ENCODE data around the gene RPS3. TPM values are rescaled to one million over a fixed set of nuclear protein-coding genes. Genes with fewer than 3 reads are reported as not detected.

The RPS3 gene
- total and polyA plus RNA-seq, 9 of the 15 experiments (the other 6 are each of a cell fraction or from before 2014, with no cell fraction given), result 2,700 to 5,771 (median 3,679) TPM

GRCh38 chr11:75399344-75400145 lies at the start of gene RPS3 (continued):
- peak; percentile 99 for TF ChIP-seq BRD4 (IDR thresholded peaks at IDR 0.05)
- no peak for TF ChIP-seq BRF1 (IDR thresholded peaks at IDR 0.05; ENCODE audit: borderline replicate concordance, extremely low read depth, insufficient read length)
- no peak for TF ChIP-seq HEY1 (CRISPR knock-in tag; IDR thresholded peaks at IDR 0.05; ENCODE audit: borderline replicate concordance)
- TF ChIP-seq ZNF639 (CRISPR knock-in tag; conservative IDR thresholded peaks at IDR 0.05 in 1 of 2, IDR thresholded peaks at IDR 0.05 in 1 of 2), result peak in 1 of 2 experiments; percentile 72; a peak in 1 of 4 replicates
- TF ChIP-seq IFI16 (CRISPR knock-in tag; IDR thresholded peaks at IDR 0.05), result no peak
- TF ChIP-seq PCBP1 (IDR thresholded peaks at IDR 0.05; ENCODE audit: low read depth, low read length, poor library complexity, severe bottlenecking), result peak; percentile 92
- TF ChIP-seq NFE2L1 (tag; IDR thresholded peaks at IDR 0.05; ENCODE audit: borderline replicate concordance, low read depth), result no peak
- peak; percentile 74; the same call in 1 of the 2 replicates for TF ChIP-seq E2F4 (CRISPR knock-in tag; IDR thresholded peaks at IDR 0.05; ENCODE audit: low read depth)
- no peak for TF ChIP-seq ZNF398 (CRISPR knock-in tag; IDR thresholded peaks at IDR 0.05)
- no peak for TF ChIP-seq NFIX (CRISPR knock-in tag; IDR thresholded peaks at IDR 0.05; ENCODE audit: low read depth)
- no peak for TF ChIP-seq CBX5 (IDR thresholded peaks at IDR 0.05; ENCODE audit: borderline replicate concordance, low read depth)
- no peak; the same call in 1 of the 2 replicates for TF ChIP-seq USF2 (CRISPR knock-in tag; IDR thresholded peaks at IDR 0.05)
- TF ChIP-seq GATAD2A (IDR thresholded peaks at IDR 0.05), result 0 out of 2 replicates have a peak, but pooled peaks have one; percentile 66
- peak; percentile 95 for TF ChIP-seq ATF6 (CRISPR knock-in tag; IDR thresholded peaks at IDR 0.05)
- no peak for TF ChIP-seq ZNF764 (CRISPR knock-in tag; IDR thresholded peaks at IDR 0.05; ENCODE audit: low read depth)
- TF ChIP-seq MTF1 (CRISPR knock-in tag; IDR thresholded peaks at IDR 0.05; ENCODE audit: borderline replicate concordance), result no peak
- TF ChIP-seq SIX5 (IDR thresholded peaks at IDR 0.05; ENCODE audit: borderline replicate concordance in 1 of 2, insufficient read depth in 1 of 2, low read depth in 1 of 2, low read length in 2 of 2), result peak; percentile 93 to 95
- TF ChIP-seq SP1 (CRISPR knock-in tag; IDR thresholded peaks at IDR 0.05), result peak; percentile 92
- no peak for TF ChIP-seq ZNF124 (CRISPR knock-in tag; IDR thresholded peaks at IDR 0.05)

All from K562 (cell line).